22Rv1 (cell line): ENCODE data around the gene MED12L.

Experiments
- H3K27ac ChIP-seq: fragments of 450-650 bp; 2 replicates; pipeline ENCODE4 v1.5.1; 2017
- CTCF ChIP-seq: fragments of 450-650 bp; IDR thresholded peaks from 2 replicates; pipeline ENCODE4 v1.5.1; 2017; ENCODE audit warnings: mild to moderate bottlenecking
- ZFX ChIP-seq: fragments of 450-650 bp; IDR thresholded peaks from 2 replicates; pipeline ENCODE4 v1.6.1; 2017; ENCODE audit warnings: antibody characterized with exemption, borderline replicate concordance

MED12L gene

DNA sequence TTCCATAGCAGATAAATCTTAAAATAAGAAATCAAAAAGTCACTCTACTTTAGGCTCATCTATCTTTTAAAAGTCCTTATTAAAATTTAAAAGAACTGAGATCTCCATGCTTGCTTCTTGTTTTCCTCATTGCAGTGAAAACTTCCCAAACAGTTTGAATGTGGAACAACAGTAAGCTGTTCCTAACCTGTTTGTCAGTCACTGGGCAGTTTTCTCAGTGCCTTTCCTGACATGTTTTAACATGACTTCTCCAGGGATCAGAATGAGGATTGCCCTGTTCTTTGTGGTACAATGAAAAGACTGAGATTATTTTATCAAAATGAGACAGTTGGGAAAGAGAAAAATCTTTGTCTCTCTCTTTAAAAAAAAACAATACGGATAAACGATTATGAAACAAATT, 230.4 kb downstream of the MED12L start:
- H3K27ac ChIP-seq: no peak overlapping the region
- TF ChIP-seq CTCF (no peak), ZFX (no peak)

- no peak for TF ChIP-seq ZFX
- TF ChIP-seq CTCF: no peak
- no peak within 1 kb of the TSS for H3K27ac ChIP-seq
Measured at GRCh38 chr3:151316267-151316991, 231.0 kb downstream of the MED12L start, which contains the start of gene GPR87. GPR87 (minus strand) TSS chr3:151316820; CDS start chr3:151300100, 16,720 bp downstream.

DNA sequence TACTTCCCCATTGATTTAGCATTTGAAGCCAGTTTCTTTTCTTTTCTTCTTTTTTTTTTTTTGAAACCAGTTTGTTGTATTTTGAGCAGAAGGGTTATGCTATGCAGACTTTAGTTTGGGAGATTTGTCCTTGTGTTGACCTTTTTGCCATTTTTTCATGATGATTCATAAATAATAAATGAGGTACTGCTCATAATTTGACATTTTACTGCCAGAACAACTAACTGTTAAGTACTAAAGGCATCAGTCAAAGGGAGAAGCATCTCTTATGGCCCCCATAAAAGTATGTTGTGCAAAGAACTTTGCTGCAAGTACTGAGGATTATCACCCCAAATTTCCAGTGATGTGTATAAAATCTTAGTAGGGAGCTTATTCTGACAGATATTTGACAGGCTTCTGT, 232.8 kb downstream of the MED12L start:
- no peak overlapping the region for H3K27ac ChIP-seq
- TF ChIP-seq ZFX: no peak
- TF ChIP-seq CTCF: no peak

DNA sequence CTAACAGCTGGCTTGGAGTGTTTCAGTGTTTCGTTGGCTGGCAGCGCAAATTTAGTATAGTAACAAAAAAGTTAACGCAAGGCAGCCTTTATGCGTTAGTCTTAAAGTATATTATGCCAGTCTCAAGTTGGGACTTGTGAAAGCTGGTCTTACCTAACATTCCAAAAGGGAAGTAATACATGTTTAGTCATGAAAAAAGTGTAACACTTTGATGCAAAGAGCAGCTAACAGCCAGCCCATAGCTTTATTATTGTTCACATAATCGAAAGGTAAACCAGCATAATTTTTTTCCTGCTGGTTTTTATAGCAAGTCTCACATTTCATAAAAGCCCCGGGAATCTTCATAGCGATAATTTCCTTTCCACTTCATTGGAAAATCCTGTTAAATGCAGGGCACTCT, 233.5 kb downstream of the MED12L start:
- no peak for TF ChIP-seq CTCF
- TF ChIP-seq ZFX: no peak
- H3K27ac ChIP-seq: no peak overlapping the region

GRCh38 chr3:151319628-151320027, 234.2 kb downstream of the MED12L start:
- H3K27ac ChIP-seq: no peak overlapping the region
- TF ChIP-seq CTCF (no peak), ZFX (no peak)

DNA sequence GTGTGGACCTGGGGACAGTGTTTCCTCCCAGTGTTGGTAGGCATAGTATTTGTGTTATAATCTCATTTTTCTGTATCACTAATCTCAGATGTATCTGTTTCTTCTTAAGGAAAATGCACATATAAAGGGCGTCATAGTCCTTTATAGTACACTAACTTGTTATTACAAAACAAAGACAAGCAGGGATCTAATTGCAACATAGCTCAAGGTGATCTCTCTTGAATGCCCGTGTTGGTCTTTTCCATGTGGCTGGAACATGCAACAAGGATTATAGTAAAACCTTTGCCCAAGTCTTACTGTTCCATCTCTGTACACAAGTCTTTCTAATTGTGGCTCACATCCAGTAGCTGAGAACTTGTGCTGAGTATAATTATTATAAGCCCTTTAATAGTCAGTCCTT, 234.7 kb downstream of the MED12L start:
- no peak for TF ChIP-seq ZFX
- no peak for TF ChIP-seq CTCF
- no peak overlapping the region for H3K27ac ChIP-seq

- no peak overlapping the region for H3K27ac ChIP-seq
- TF ChIP-seq CTCF (no peak), ZFX (no peak)
Measured at GRCh38 chr3:151321526-151321925, 236.1 kb downstream of the MED12L start.
